NCI-H146 treated with DMSO at 0.1 percent for 48 hours (cell line): Measurements from ENCODE around the gene CEBPB.

Experiments
- DNase-seq: peaks from one replicate; lab custom pipeline; 2025; ENCODE audit not compliant: unreplicated experiment; lab: John Stamatoyannopoulos, UW

The CEBPB gene

GRCh38 chr20:50210066-50210619 lies 19.5 kb downstream of the CEBPB start:
- DNase-seq = no peak

- no peak for DNase-seq
Measured at GRCh38 chr20:50211091-50211490, 20.5 kb downstream of the CEBPB start.

- no peak for DNase-seq
Measured at GRCh38 chr20:50213531-50214106, 23.0 kb downstream of the CEBPB start.

DNA sequence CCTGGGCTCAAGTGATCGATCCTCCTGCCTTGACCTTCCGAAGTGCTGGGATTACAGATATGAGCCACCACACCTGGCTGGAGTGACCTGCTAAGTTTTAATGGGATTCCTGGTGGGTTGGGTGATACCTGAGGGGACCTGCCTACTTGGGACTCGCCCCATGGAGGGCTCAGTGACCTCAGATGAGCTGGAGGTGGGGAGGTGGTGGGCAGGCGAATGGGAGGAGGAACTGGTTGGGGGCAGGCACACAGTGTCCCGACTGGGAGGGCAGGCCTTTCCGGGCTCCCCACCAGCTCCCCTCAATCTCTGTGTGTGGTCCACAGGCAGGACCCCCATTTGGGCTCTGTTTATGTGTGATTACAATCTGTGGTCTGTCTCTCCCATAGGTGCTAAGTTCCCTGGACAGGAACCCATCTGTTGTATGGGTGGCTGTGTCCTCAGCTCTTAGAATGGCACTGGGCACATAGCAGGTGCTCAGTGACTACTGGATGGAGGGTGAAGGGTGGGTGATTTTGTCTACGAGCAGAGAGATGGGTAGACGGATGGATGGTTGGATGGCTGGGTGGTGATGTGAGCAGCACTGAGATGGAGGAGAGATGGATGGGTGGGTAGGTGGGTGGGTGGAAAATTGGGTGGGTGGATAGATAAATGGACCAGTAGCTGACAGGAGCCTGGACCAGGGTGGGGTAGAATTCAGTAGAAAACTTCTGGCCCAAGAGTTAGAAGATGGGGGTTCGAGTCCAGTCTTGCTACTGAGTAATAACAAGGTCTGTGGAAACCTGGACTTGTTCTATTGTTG lies 23.8 kb downstream of the CEBPB start:
- DNase-seq = no peak

DNA sequence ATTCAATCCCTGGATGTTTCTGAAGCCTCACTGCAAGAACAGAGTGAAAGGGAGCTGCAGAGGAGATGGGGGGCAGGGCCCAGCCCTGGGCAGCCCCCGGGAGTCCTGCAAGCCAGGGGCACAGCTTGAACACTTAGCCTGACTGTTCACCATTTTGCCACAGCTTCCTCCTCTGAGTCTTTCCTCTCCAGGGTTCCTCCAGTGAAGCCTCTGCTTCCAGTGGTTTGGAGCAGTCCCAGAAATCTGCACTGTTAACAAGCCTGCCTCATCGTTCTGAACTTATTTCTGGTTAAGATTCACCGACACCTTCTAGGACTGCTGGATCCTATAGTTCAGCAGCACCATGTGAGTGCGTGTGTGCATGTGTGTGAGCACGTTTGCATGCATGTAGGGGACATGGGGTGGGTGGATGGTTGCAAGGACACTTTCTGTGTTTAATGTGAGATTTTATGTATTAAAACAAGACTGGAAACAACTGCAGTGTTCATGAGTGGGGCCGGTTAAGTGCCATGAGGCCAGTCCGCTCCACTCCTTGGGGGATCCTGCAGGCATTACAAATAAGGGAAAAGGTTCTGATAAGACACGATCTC lies 24.6 kb downstream of the CEBPB start:
- DNase-seq = no peak

- no peak for DNase-seq
Measured at GRCh38 chr20:50215926-50216325, 25.3 kb downstream of the CEBPB start.

DNA sequence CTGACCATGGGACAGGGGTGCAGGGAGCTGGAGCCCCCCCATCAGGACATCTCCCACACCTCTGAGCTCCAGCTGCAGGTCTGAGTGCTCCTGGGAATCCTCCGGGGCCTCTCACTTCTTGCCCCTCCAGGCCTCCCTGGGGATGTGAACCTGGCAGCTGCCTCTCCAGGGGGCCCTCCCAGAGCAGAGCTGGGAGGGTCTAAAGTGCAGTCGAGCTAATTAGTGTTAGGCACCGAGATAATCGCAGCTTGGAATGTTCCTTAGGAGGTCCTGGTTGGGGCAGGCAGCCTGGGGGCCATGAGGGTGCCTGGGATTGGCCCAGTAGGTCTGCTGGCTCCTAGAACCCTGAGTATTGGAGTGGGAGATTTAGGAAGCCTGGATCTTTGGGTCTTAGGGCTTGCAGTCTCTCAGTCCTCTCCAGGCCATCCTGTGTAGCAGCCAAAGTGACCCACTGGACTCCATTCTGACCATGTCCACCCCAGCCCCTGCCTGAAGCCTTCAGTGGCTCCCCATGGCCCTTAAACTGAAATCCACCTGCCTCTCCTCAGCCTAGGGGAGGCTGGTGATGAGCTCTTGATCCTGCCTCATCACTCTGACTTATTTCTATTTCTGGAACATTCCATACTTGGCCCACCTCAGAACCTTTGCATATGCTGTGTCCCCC lies 26.0 kb downstream of the CEBPB start:
- peak; percentile 20 for DNase-seq

DNA sequence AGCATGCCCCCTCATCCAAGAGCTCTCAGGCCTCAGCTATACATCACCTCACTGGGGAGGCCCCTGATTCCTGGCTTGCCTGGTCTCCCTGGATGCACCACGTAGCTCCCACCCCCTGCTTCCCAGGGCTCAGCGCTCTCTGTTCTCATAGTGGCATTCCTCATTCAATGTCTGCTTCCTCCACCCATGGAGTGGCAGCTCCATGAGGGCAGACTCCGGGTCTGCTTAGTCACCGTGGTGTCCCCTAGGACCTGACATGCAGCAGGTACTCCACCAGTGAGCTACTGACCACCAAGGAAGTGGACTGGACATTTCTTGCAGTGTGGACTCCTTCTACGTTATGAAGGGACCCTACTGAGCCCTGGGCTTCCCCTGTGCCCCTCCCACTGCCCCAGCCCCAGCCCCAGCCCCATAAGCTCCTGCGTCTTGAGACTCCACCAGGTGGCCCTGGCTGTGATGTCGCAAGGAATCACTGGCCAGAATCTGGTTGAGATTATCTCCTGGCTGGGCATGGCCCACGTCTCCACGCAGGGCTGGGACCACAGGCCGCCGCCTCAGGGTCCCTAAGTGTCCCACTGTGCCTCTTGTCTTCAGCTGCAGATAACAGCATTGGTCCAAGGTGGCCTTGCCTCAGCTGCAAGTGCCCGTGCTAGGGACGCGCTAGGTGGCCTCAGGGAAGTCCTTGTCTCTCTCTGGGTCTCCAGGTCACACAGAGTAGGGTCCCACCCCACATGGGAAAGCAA lies 26.7 kb downstream of the CEBPB start:
- DNase-seq = no peak

- DNase-seq = no peak
Measured at GRCh38 chr20:50218987-50219435, 28.4 kb downstream of the CEBPB start.

DNA sequence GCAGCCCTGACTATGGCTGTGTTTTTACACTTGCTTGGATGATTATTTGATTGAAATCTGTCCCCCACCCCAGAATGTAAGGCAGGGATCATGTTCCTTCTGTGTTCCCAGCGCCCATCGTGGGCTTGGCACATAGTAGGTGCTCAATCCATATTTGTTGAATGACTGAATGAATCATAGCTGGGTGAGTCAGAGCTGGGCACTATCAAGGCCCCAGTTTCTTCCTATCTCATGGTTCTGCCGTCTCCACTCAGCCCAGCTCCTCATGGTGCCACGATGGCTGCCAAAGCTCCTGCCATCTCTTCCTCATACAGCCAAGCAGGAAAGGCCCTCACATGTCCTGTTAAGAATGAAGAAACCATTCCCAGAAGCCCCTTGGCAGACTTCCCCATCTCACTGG lies 29.0 kb downstream of the CEBPB start:
- no peak for DNase-seq

- DNase-seq = no peak
Measured at GRCh38 chr20:50220093-50220893, 29.7 kb downstream of the CEBPB start.

DNA sequence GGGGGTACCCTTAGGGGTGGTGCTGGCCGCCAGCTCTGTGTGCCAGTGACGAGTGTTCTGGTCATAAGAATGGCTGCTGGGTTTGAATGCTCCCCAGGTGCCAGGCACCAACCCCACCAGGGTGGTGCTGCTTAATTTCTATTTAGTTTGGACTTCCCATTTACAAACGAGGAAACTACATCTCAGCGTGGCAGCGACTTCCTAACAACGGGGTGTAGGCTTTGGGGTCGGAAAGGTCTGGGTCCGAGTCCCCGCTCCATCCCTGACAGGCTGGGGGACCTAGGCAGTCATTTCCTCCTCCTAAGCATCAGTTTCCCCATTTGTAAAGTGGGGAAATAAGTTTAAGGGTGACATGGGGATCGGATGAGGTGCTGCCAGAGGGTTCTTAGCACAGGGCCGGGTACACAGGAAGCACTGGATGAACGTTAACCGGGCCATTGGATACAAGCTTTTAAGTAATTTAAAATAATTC lies 30.3 kb downstream of the CEBPB start:
- DNase-seq = no peak

GRCh38 chr20:50221501-50222308 lies 31.1 kb downstream of the CEBPB start:
- DNase-seq = no peak

DNA sequence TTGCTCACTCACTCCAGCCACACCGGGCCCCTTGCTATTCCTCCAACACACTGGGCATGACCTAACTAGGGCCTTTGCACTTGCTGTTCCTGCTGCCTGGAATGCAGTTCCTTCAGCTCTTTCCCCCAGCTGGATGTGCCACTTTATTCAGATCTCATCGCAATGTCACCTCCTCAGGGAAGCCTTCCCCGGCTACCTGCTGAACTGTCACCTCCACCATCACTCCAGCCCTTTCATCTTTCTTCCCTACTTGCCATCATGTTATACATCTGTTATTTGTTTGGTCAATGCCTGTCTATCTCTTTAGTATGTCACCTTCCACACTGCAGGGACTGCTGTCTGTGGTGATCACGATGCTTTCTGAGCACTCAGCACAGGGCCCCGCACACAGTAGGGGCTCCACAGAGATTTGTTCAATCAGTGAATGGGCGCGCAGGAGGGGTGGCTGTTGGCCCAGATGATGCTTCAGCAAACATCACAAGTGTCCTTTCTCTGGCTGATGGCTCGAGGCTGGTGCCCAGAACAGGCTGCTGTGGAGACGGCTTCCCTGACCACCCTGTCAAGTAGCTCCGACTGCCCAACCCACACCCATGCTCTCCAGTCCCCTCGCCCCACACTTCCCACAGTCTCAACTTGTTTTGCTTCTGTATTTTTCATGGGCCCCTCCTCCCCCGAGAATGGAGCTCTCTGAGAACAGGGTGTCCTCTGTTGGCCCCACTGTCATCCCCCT lies 31.8 kb downstream of the CEBPB start:
- no peak for DNase-seq

DNA sequence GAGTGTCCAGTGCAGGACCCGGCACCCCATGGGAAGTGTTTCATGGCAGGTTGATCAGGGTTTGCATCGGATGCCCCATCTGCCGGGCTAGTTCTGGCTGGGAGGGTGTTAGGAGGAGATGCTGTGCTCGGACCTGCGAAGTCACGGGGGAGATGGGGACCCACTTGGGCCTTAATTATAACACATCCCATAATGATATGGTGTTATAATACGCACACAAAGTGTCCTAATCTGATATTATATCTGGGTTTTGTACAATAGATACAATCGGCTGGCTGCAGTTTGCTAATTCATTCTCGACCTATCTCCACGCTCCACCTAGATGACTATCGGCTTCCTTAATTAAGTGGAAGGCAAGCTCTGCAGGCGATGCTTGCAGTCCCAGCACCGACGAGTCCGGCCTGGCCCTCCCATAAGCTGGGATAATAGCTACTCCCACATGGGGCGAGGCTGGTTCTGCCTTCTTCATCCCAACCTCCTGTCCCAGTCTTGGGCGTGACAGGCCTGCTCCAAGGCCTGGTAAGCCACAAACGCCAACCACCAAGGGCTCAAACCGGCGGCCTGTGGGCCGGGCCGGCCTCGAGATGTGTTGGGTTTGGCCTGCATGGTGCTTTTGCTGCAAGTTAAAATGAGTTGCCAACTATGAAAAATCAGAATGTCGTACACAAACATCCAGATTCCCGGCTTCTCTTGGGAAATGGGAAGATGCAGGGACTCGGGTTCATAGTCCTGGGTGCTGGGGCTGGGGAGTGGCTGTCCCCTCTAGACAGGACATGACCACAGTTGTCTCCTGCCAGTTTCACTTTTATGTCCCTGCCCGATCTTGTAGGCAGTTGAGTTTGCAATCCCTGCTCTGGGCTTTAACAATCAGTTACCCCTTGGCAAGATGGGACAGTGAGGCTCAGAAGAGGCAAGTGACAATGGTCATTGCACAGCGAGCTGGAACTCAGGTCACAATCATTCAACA lies 32.7 kb downstream of the CEBPB start:
- DNase-seq = no peak

DNA sequence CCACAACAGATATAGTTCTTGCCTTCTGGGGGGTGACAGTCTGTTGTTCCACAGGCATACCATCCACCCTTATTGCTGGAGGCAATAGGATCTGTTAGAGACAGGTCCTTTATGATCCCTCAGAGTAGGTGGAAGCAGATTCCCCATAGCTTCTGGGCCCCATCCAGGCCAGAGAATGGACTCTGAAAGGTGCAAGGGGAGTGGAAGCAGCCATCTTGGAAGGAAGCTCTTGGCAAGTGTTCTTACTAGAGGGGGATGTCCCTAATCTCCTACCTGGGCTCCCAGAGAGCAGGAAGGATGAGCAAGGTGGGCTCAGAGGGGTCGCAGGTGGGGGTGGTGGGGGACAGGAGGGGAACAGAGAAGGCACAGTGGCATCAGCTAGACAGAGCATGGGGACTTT lies 33.4 kb downstream of the CEBPB start:
- DNase-seq = no peak

- DNase-seq = no peak
Measured at GRCh38 chr20:50224531-50225255, 34.1 kb downstream of the CEBPB start.
